GM18519 (cell line): ENCODE data around the gene OXNAD1.
"Not testable (repeated sequence)": the region's sequence is repeated elsewhere in the genome, so short reads cannot be mapped to it uniquely, and the experiment has no call there.

Experiments
- ATAC-seq: cut with Tn5 transposase; IDR thresholded peaks from one replicate; pipeline ENCODE4 v1.9.1; 2021; ENCODE audit warnings: mild to moderate bottlenecking, moderate library complexity; ENCODE audit not compliant: unreplicated experiment, low FRiP score

Gene OXNAD1

DNA sequence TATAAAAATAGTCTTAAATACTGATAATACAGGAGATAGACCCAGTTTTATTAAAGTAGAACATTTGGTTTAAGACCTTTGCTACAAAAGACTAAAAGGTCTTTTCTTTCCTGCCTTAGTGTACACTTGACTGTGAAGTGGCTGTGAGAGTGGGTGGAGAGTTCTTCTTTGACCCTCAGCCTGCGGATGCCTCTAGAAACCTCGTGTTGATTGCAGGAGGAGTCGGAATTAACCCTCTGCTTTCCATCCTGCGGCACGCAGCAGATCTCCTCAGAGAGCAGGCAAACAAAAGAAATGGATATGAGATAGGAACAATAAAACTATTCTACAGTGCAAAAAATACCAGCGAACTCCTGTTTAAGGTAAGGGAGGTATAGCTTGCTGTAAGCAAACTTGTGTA lies 36.5 kb downstream of the OXNAD1 start:
- ATAC-seq = no peak

DNA sequence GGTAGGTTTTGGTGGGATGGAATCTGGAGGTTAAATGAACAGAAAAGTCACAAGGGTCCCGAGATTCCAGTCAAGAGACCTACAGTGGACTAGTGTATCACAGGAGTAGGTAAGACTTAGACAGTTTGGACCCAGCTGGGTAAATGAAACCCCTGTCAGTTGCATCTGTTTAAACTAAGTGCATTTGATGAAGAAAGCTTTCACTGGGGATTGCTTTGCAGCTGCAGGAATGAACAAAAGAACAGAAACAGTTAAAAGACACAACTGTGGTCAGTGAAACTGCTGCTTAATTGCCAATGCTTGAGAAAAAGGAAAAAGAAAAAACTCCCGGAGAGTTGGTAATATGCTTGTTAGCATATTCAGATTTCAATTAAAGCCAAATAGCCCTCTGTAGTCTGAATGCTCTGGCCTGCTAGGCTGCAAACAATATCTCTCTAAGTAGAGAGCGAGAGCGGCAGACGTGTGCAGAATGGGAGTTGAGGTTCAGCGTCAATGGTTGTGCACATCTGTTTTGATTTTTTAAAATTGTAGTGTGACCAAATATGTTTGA lies 37.1 kb downstream of the OXNAD1 start:
- ATAC-seq = no peak

GRCh38 chr3:16303037-16303575 lies 38.1 kb downstream of the OXNAD1 start:
- no peak for ATAC-seq

DNA sequence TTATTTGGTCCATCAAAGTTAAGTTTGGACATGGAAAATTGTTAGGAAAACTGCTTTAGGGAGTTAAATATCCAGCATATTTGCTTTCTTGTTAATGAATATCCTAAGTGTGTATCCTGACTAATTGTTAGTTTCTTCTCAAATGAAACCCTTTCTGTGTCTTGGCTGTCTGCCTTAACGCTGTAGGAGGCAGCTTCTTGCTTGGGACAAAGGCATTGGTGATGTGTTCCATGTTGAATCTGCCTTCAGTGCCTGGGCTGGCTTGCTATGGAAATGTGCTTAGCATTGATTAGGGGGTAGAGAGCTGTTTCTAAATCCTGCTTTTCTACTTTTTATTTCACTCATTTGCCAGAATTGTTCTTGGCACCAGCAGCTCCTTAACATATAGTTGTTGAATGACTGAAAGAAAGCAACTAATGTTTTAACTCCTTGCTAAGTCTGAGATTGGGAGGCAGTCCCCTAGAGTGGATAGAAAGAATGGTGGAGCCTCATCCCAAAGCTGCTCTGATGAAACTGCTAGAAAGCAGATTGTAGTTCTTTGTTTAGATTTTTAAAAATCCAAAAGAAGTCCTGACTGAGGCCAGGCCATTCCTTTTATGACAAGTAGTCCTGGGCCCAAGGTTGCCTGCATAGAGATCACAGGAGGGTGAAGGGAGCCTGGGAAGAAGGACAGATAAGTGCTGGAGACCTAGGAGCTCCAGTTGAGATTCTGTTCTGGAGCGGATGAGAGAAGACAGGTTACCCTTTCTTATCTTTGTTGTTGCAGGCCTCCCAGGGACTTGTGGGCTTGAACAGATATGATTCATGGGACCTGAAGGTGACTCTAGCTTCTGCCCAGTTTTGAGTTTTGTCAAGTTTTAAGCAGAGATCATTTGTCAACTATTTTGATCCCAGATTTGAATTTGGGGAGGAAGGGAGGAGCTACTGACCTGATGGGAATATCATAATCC lies 39.3 kb downstream of the OXNAD1 start:
- ATAC-seq = no peak

DNA sequence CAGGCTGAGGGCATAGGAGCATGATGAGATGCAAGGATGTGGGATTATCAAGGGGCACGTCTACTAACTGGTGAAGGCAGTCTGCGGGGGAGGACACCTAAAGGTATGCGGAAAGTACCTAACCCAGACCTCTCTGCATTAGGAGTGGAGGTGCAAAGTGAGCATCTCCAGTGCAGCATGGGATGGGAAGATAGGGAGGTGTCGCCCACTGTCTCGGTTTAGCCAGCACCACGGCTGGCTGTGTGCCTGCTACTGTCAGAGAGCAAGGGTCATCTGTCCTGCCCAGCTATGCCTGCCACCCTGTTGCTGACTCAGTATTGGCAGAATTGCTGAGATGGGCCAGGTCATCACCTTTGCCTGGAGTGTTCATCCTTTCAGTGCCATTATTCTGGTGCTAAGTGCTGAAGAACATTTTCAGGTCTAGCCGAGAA lies 40.1 kb downstream of the OXNAD1 start:
- no peak for ATAC-seq

GRCh38 chr3:16307832-16308531 lies 43.0 kb downstream of the OXNAD1 start:
- no peak for ATAC-seq

GRCh38 chr3:16308727-16309126 lies 43.7 kb downstream of the OXNAD1 start:
- no peak for ATAC-seq

DNA sequence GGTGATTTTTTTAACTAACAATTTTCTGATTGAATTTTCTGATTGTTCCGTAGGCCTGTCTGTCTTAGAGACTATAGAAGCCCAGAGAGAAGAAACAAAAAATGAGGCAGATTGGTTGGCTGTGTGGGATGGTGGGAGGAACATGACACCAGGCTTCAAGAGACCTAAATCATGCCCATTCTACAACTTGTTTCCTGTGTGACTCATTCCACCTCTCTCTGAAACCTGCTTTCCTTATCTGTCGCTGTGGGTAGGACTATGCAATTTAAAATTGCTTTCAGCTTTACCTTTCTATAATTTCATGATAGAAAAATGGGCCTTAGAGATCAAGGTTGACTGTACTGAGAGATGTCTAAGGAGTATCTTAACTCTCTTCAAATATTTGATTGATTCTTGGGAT lies 44.5 kb downstream of the OXNAD1 start:
- ATAC-seq = peak; percentile 89

DNA sequence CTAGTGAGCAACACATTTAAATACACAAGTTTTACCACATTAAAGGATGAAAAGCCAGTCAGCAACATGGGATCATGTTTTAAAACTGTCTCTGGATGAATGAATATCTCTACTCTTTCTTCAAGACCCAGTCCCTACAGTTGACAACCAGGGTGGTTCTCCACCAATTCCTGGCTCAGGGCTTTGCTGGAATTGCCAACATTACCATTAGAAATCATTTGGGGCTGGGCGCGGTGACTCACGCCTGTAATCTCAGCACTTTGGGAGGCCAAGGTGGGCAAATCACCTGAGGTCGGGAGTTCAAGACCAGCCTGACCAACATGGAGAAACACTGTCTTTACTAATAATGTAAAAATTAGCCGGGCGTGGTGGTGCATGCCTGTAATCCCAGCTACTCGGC lies 45.5 kb downstream of the OXNAD1 start:
- ATAC-seq = not testable (repeated sequence)

GRCh38 chr3:16311960-16312451 lies 47.0 kb downstream of the OXNAD1 start:
- ATAC-seq = peak; percentile 53

- no peak for ATAC-seq
Measured at GRCh38 chr3:16313886-16314645, 49.1 kb downstream of the OXNAD1 start.

DNA sequence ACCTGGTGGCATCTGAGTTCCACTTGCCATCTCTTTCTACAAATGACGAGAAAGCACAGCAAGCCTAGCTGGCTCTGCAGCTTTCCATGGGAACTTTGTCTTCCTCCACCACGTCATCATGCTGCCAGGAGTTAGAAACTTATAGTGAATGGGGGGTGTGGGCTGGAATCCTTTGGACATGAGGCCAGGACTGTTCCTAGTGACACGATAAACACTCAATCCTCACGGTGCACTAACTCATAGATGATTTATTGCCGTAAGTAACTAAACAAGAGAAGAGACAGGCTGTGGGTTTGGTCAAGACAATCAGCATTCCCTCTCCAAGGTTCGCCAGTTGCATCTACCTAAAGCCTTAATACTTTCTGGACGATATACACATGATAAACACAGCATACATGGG lies 50.6 kb downstream of the OXNAD1 start:
- no peak for ATAC-seq

DNA sequence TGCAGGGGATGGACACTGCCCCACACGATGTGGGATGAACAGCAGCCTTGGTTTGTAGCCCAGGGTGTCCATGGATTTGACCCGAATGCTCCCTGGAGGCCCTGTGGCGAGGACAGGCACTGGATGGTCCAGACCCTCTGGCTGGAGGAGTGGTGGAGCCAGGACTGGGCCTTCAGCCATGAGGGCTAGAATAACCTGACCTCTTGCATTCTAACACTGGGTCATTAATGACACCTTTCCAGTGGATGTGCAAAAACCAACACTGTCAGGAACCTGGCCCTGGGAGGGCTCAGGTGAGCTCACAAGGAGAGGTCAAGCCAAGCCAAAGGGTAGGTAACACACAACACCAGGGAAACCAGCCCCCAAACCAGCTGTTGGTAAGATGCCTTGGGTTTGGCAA lies 51.4 kb downstream of the OXNAD1 start:
- ATAC-seq = no peak

GRCh38 chr3:16316847-16317560 lies 52.0 kb downstream of the OXNAD1 start:
- ATAC-seq = no peak

DNA sequence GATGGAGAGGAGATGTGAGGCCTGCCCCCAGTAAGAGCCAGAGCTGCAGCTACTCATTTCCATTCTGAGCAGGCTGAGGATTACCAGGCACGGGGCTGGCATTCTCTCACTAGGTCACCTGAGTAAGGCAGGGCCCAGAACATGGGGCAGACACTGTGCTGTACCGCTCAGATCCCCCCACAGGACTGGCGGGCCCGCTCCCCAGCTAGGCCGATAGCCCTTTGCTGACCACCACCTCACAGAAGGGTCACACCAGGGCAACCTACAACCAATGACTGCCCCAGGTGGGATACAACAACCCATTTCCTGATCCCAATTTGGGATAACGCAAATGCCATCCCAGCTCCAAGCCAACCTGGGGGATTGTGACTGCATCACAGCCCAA lies 52.5 kb downstream of the OXNAD1 start:
- ATAC-seq = no peak

GRCh38 chr3:16318176-16318575 lies 53.2 kb downstream of the OXNAD1 start:
- ATAC-seq = no peak

DNA sequence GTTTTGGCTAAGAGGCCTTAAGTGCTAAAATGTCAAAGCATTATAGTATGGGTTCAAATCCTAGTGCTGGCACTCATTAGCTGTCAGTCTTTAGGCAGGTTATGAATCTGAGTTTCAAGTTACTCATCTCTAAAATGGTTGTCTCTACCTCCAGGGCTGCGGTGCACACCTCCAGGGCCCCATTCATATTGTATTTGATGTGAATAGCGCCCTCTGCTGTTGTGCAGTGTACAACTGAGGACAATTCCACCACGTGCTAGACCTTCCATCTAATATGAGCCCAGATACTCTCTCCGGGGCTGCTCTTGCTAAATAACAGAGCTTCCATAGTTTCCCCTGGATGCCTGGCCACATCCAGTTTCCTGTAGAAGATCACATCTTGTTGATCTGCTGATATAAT lies 54.3 kb downstream of the OXNAD1 start:
- no peak for ATAC-seq

DNA sequence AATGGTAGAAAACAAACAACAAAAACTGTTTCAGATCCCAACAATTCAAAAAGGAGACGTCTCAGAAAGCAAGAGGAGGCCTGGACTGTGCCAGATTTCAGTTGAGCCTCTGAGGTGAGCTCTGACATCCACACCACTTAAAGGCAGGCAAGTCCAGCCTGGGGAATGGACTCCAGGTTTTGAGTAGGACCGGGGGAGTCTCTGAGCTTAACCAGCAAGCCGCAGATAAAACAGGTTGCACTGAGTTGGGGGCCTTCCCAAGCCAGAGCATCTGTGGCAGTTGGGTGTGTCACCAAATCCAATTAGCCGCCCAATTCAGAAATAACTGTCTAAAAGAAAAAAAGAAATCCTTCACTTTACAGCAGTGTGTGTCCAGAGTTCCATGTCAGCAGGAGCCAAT lies 54.7 kb downstream of the OXNAD1 start:
- no peak for ATAC-seq

DNA sequence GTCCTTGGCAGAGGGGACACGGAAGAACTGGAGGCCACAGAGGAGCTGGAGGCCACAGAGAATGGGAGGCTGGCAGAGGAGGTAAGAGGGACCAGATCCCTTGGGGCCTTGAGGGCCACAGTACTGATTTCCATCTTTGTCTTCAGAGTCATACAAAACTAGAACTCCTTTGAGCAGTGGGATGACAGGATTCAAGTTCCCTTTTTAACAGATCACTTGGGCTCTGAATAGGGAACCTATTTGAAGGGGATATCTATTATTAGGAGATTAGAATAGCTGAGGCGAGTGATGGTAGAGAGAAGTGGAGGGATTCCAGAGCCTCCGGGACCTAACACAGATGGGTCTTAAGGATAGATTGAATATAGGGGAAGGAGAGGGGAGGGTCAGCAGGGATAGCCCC lies 55.7 kb downstream of the OXNAD1 start:
- ATAC-seq = no peak

DNA sequence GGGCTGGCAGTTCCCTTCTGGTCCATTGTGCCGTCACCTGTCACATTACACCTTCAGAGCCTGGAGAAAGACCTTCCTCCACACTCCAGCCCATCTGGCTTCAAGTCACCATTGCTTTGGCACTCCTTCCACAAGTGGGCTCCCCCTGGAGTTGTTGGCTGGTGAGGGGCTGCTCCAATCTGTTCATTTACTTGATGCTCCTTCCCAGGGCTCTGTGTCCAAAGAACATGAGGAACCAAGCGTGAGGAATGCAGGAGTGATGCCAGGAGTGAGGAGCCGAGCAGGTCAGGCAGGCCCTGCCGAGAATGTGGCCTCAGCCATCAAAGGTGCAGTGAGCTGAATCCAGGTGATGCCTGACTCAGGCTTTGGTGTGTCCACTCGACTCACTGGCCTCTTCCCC lies 57.2 kb downstream of the OXNAD1 start:
- no peak for ATAC-seq
